NCI-H128 (cell line): ENCODE measurements around the gene MYO3B.
"Not testable (repeated sequence)": the region's sequence is repeated elsewhere in the genome, so short reads cannot be mapped to it uniquely, and the experiment has no call there.

Experiments
- DNase-seq: peaks from one replicate; lab custom pipeline; 2025; ENCODE audit not compliant: unreplicated experiment; lab: John Stamatoyannopoulos, UW

MYO3B gene

GRCh38 chr2:170660409-170660808, 482.5 kb downstream of the MYO3B start:
- DNase-seq: no peak

GRCh38 chr2:170665743-170666142, 487.8 kb downstream of the MYO3B start:
- DNase-seq: no peak

- no peak for DNase-seq
Measured at GRCh38 chr2:170669909-170670308, 492.0 kb downstream of the MYO3B start.

GRCh38 chr2:170670651-170671050, 492.7 kb downstream of the MYO3B start:
- DNase-seq: no peak

GRCh38 chr2:170671079-170671478, 493.1 kb downstream of the MYO3B start:
- no peak for DNase-seq

- not testable (repeated sequence) for DNase-seq
Measured at GRCh38 chr2:170674282-170674681, 496.3 kb downstream of the MYO3B start.

- DNase-seq: no peak
Measured at GRCh38 chr2:170675701-170676100, 497.8 kb downstream of the MYO3B start.

- DNase-seq: no peak
Measured at GRCh38 chr2:170679607-170680079, 501.7 kb downstream of the MYO3B start.

- DNase-seq: no peak
Measured at GRCh38 chr2:170680172-170680941, 502.4 kb downstream of the MYO3B start.

- no peak for DNase-seq
Measured at GRCh38 chr2:170681311-170681710, 503.4 kb downstream of the MYO3B start.

- no peak for DNase-seq
Measured at GRCh38 chr2:170685591-170685990, 507.6 kb downstream of the MYO3B start.

GRCh38 chr2:170689481-170689880, 511.5 kb downstream of the MYO3B start:
- no peak for DNase-seq

- DNase-seq: no peak
Measured at GRCh38 chr2:170690640-170691039, 512.7 kb downstream of the MYO3B start.

- DNase-seq: no peak
Measured at GRCh38 chr2:170694316-170694715, 516.4 kb downstream of the MYO3B start.

GRCh38 chr2:170695521-170696410, 517.8 kb downstream of the MYO3B start:
- no peak for DNase-seq

- no peak for DNase-seq
Measured at GRCh38 chr2:170696948-170697347, 519.0 kb downstream of the MYO3B start.

- no peak for DNase-seq
Measured at GRCh38 chr2:170701011-170701410, 523.1 kb downstream of the MYO3B start.

- DNase-seq: no peak
Measured at GRCh38 chr2:170703776-170704476, 526.0 kb downstream of the MYO3B start.
